IPS DF 4.7 (cell line): ENCODE results near the gene TLE4.
A peak's percentile ranks its signal among the peaks of the same experiment; 100 is the strongest.
"Not testable (repeated sequence)": the region's sequence is repeated elsewhere in the genome, so short reads cannot be mapped to it uniquely, and the experiment has no call there.

ENCODE experiments used
- DNase-seq: peaks from one replicate; pipeline ENCODE4 v3.0.0-alpha.2; 2013; ENCODE audit warnings: low spot score; ENCODE audit errors: extremely low read depth

Gene TLE4

GRCh38 chr9:79571309-79572031 lies at the start of gene TLE4:
TLE4 (plus strand) TSS chr9:79571965; CDS start chr9:79572791, 826 bp downstream.
- peak; percentile 95 for DNase-seq

GRCh38 chr9:79522793-79523192 lies 49.0 kb upstream of the TLE4 start:
- no peak for DNase-seq

- no peak for DNase-seq
Observed at GRCh38 chr9:79524266-79524665, 47.5 kb upstream of the TLE4 start.

- DNase-seq: no peak
Observed at GRCh38 chr9:79526149-79526672, 45.6 kb upstream of the TLE4 start.

- DNase-seq: no peak
Observed at GRCh38 chr9:79535534-79535933, 36.2 kb upstream of the TLE4 start.

- no peak for DNase-seq
Observed at GRCh38 chr9:79537838-79538237, 33.9 kb upstream of the TLE4 start.

GRCh38 chr9:79542735-79543620 lies 28.8 kb upstream of the TLE4 start:
- no peak for DNase-seq

GRCh38 chr9:79544375-79544774 lies 27.4 kb upstream of the TLE4 start:
- not testable (repeated sequence) for DNase-seq

GRCh38 chr9:79551586-79551985 lies 20.2 kb upstream of the TLE4 start:
- no peak for DNase-seq

GRCh38 chr9:79551994-79552393 lies 19.8 kb upstream of the TLE4 start:
- no peak for DNase-seq

GRCh38 chr9:79555474-79556089 lies 16.2 kb upstream of the TLE4 start:
- no peak for DNase-seq

- DNase-seq: no peak
Observed at GRCh38 chr9:79559495-79560181, 12.1 kb upstream of the TLE4 start.

GRCh38 chr9:79562749-79563386 lies 8.9 kb upstream of the TLE4 start:
- no peak for DNase-seq

- DNase-seq: no peak
Observed at GRCh38 chr9:79564105-79564504, 7.7 kb upstream of the TLE4 start.

- no peak for DNase-seq
Observed at GRCh38 chr9:79565245-79565644, 6.5 kb upstream of the TLE4 start.

- no peak for DNase-seq
Observed at GRCh38 chr9:79567671-79568098, 4.1 kb upstream of the TLE4 start.

- no peak for DNase-seq
Observed at GRCh38 chr9:79568337-79569101, 3.2 kb upstream of the TLE4 start.

GRCh38 chr9:79569814-79570447 lies 1.8 kb upstream of the TLE4 start:
- DNase-seq: no peak
